Cardiac muscle cell (in vitro differentiated cells and primary cell): ENCODE data around the gene PICK1. TPM values are rescaled to one million over a fixed set of nuclear protein-coding genes. Genes with fewer than 3 reads are reported as not detected.

Source experiments
- DNase-seq, 2 donors: peaks; one replicate each; pipeline versions ENCODE4 v3.0.0 to v3.0.0-alpha.2; 2010 to 2017; ENCODE audit warnings: low read depth in 1 of 2, low spot score in 1 of 2
- H3K27ac ChIP-seq: fragments of 200-600 bp; sonication (generic); 2 replicates; pipeline ENCODE4 v1.5.1; 2016
- H3K27me3 ChIP-seq: fragments of 200-600 bp; sonication (generic); 2 replicates; pipeline ENCODE4 v1.6.0; 2016; ENCODE audit warnings: control low read depth
- H3K36me3 ChIP-seq: fragments of 200-600 bp; sonication (generic); 2 replicates; pipeline ENCODE4 v1.5.1; 2016; ENCODE audit warnings: control low read depth
- H3K4me1 ChIP-seq: fragments of 200-600 bp; sonication (generic); 2 replicates; pipeline ENCODE4 v1.8.1; 2017; ENCODE audit warnings: low read depth, mild to moderate bottlenecking, mixed run types
- H3K4me3 ChIP-seq: fragments of 200-600 bp; sonication (generic); 2 replicates; pipeline ENCODE4 v1.5.1; 2016; ENCODE audit warnings: mild to moderate bottlenecking
- H3K9me3 ChIP-seq: fragments of 200-600 bp; sonication (generic); 2 replicates; pipeline ENCODE4 v1.5.1; 2017; ENCODE audit warnings: low read depth, mild to moderate bottlenecking, control low read depth
- polyA plus RNA-seq: library from polyadenylated mRNA; unstranded; fragments of >200 nt; fragmentation: Nextera tagmentation; extraction: Ambion mirVana; gene quantifications from 2 replicates; pipeline ENCODE4 v1.2.1, GENCODE V29; 2016
- total RNA-seq: library from RNA; depleted of rRNA; stranded (reverse); fragments of >200 nt; gene quantifications from 2 replicates; pipeline ENCODE4 v1.2.3, GENCODE V29; 2016
- TF ChIP-seq, protein P1 (sequence below): IDR thresholded peaks from 2 replicates; pipeline ENCODE4 v1.5.1; 2012; ENCODE audit warnings: low read depth, mild to moderate bottlenecking, low read length

The PICK1 gene
- total and polyA plus RNA-seq, 2 experiments from 2014 or later, result 57.8 to 60.4 TPM

DNA sequence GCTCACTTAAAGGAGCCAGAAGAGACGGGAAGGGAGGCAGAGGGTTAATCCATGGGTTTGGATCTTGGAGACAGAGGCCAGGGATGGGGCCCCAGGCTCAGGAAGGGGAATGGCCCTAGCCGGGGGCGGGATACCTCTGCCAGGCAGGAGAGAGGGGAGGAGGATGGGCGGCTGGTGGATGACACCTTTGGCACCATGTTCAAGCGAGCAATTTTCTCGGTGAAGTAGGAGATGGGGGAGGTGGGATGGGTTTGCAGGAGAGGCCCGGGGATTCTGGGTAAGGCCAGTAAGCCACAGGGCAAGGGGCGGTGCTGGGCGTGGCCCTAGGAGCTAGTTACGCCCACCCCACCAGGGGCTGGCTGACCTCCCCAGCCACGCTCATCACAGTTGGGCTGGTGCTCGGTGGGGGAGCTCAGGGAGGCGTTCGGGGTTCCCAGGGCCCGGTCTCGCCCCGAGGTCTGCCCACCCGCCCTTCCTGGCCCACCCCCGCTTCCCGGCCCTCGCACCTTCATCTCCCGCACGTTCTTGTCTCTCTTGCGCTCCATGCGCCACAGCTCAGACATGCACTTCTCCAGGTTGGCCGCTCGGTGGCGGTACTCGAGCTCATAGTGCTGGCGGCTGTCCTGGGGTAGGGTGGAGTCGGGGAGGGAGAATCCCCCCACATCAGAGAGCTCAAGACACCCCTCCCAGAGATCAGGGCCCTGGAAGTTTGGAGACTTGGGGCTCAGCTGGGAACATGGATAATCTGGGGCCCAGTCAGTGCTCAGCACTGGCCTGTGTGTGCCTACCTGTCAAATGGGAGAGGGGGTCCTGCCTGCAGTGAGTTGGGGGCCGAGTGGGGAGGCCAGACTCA lies 40.6 kb downstream of the PICK1 start:
- H3K4me3 ChIP-seq, result no peak overlapping the region
- no peak overlapping the region for H3K27ac ChIP-seq
- H3K4me1 ChIP-seq, result no peaks in the 10 kb centered on the region
- TF ChIP-seq, protein P1, sequence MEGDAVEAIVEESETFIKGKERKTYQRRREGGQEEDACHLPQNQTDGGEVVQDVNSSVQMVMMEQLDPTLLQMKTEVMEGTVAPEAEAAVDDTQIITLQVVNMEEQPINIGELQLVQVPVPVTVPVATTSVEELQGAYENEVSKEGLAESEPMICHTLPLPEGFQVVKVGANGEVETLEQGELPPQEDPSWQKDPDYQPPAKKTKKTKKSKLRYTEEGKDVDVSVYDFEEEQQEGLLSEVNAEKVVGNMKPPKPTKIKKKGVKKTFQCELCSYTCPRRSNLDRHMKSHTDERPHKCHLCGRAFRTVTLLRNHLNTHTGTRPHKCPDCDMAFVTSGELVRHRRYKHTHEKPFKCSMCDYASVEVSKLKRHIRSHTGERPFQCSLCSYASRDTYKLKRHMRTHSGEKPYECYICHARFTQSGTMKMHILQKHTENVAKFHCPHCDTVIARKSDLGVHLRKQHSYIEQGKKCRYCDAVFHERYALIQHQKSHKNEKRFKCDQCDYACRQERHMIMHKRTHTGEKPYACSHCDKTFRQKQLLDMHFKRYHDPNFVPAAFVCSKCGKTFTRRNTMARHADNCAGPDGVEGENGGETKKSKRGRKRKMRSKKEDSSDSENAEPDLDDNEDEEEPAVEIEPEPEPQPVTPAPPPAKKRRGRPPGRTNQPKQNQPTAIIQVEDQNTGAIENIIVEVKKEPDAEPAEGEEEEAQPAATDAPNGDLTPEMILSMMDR, result peak; percentile 60
- H3K27me3 ChIP-seq, result no peaks in the 10 kb centered on the region
- no peaks in the 10 kb centered on the region for H3K9me3 ChIP-seq
- H3K36me3 ChIP-seq, result no peaks in the 10 kb centered on the region
- peak; percentile 40 to 52 for DNase-seq

DNA sequence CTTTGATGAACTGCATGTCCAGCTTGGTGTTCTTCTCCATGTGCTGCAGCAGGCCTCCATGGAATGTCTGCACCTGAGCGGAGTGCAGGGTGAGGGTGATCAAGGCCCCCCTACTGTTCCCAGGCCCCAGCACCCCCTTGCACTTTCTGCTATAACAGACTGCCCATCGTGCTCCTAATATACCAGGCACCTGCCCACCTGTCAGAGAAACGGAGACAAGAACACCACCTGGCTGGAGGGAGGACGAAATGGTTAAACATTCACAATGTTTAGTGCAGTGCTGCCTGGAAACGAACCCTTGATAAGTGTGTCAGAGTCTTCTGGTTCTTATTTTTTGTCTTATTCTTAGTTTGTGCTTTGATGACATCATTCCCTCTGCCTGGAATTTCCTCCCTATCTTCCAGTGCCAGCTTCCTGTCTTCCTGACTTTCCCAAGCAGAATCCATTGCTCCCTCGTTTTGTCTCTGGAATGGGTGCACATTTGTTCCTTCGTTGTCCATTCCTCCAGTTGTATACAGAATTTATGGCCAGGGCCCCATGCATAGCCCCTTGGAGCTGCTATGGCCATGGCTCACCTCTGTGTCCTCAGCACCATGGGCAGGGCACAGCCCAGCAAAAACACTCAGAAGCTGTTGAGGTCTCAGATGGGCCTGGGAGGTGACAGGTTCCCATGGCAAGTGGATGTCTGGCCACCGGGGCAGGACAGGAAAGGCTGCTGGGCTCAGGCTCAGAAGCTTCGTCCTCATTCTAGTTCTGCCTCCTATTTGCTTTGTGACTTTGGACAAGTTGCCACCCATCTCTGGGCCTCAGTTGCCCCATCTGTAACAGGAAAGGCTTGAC lies 41.4 kb downstream of the PICK1 start:
- Histone ChIP-seq H3K4me1 (no peaks in the 10 kb centered on the region), H3K4me3 (no peak overlapping the region), H3K27ac (no peak overlapping the region), H3K36me3 (no peaks in the 10 kb centered on the region), H3K9me3 (no peaks in the 10 kb centered on the region), H3K27me3 (no peaks in the 10 kb centered on the region)
- DNase-seq, result peak in 1 of 2 donors; percentile 72
- TF ChIP-seq, protein P1, result no peak

DNA sequence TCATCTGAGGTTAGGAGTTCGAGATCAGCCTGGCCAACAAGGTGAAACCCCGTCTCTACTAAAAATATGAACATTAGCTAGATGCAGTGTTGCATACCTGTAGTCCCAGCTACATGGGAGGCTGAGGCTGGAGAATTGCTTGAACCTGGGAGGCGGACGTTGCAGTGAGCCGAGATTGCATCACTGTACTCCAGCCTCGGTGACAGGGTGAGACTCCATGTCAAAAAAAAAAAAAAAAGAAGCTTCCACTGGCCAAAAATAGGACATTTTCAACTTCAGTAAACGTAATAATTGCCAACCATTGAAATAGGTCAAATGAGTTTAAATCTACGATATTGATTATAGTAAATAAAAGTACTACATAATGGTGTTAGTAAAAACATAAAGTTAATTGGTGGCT lies 46.4 kb downstream of the PICK1 start:
- H3K4me1 ChIP-seq, result no peaks in the 10 kb centered on the region
- no peaks in the 10 kb centered on the region for H3K36me3 ChIP-seq
- no peak overlapping the region for H3K27ac ChIP-seq
- TF ChIP-seq, protein P1, result no peak
- DNase-seq, result no peak
- no peak overlapping the region for H3K4me3 ChIP-seq
- H3K9me3 ChIP-seq, result no peaks in the 10 kb centered on the region
- no peaks in the 10 kb centered on the region for H3K27me3 ChIP-seq

DNA sequence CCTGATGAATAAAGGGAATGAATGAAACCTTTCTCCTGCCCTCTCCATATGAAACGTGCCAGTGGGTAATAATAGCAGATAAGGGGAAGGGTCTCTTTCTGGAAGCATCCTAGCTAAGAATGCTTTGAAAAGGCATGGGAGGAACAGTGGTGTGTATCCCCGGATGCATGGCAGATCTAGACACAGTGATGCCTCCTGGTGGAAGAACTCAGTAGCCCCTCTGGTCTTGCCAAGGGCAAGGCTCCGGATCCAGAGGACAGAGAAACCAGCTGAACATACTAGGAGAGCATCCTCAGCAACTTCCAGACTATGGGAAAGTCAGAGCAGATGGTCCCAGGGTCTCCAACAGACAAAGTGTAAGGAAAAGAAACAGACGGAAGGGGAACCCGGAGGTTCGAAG lies 46.9 kb downstream of the PICK1 start:
- DNase-seq, result peak; percentile 33 to 44
- no peak overlapping the region for H3K27ac ChIP-seq
- H3K27me3 ChIP-seq, result no peaks in the 10 kb centered on the region
- H3K4me3 ChIP-seq, result no peak overlapping the region
- no peaks in the 10 kb centered on the region for H3K36me3 ChIP-seq
- TF ChIP-seq, protein P1, result peak; percentile 41
- no peaks in the 10 kb centered on the region for H3K9me3 ChIP-seq
- no peaks in the 10 kb centered on the region for H3K4me1 ChIP-seq

GRCh38 chr22:38106814-38107578 lies 49.8 kb downstream of the PICK1 start:
- Histone ChIP-seq H3K36me3 (no peaks in the 10 kb centered on the region), H3K4me1 (no peaks in the 10 kb centered on the region), H3K4me3 (no peak overlapping the region), H3K27ac (no peak overlapping the region), H3K9me3 (no peaks in the 10 kb centered on the region), H3K27me3 (no peaks in the 10 kb centered on the region)
- TF ChIP-seq, protein P1, result no peak
- no peak for DNase-seq
